DMS114 treated with DMSO at 0.1 percent for 48 hours (cell line): ENCODE data around the gene DPPA5.
"Not testable (repeated sequence)": the region's sequence is repeated elsewhere in the genome, so short reads cannot be mapped to it uniquely, and the experiment has no call there.

Source experiments
- DNase-seq: peaks from one replicate; lab custom pipeline; 2025; ENCODE audit not compliant: unreplicated experiment; lab: John Stamatoyannopoulos, UW

DPPA5 gene

DNA sequence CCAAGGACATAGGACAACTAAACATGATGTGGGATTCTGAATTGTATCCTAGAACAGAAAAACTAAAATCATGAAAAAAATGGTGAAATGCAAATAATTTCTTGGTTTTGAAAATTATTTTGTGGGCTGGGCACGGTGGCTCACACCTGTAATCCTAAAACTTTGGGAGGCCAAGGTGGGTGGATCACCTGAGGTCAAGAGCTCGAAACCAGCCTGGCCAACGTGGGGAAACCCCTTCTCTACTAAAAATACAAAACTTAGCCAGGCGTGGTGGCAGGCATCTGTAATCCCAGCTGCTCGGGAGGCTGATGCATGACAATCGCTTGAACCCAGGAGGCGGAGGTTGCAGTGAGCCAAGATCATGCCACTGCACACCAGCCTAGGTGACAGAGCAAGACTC, 50.3 kb downstream of the DPPA5 start:
- not testable (repeated sequence) for DNase-seq
